ENCODE measurements around the gene SV2A. TPM values are rescaled to one million over a fixed set of nuclear protein-coding genes. Genes with fewer than 3 reads are reported as not detected.

Gene SV2A
- total RNA-seq, 4 donors from 2014 or later = 6.2 to 9.2 (median 7.1) TPM

- no peaks in the 10 kb centered on the region for H3K27me3 ChIP-seq
- TF ChIP-seq POLR2A (IDR thresholded peaks at IDR 0.05) (no peak), EP300 (IDR thresholded peaks at IDR 0.05) (no peak), POLR2AphosphoS5 (IDR thresholded peaks at IDR 0.05) (no peak)
- TF ChIP-seq, protein P1, sequence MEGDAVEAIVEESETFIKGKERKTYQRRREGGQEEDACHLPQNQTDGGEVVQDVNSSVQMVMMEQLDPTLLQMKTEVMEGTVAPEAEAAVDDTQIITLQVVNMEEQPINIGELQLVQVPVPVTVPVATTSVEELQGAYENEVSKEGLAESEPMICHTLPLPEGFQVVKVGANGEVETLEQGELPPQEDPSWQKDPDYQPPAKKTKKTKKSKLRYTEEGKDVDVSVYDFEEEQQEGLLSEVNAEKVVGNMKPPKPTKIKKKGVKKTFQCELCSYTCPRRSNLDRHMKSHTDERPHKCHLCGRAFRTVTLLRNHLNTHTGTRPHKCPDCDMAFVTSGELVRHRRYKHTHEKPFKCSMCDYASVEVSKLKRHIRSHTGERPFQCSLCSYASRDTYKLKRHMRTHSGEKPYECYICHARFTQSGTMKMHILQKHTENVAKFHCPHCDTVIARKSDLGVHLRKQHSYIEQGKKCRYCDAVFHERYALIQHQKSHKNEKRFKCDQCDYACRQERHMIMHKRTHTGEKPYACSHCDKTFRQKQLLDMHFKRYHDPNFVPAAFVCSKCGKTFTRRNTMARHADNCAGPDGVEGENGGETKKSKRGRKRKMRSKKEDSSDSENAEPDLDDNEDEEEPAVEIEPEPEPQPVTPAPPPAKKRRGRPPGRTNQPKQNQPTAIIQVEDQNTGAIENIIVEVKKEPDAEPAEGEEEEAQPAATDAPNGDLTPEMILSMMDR (IDR thresholded peaks at IDR 0.05) = no peak
- H3K4me1 ChIP-seq = peaks cover 0 to 46% (median 17%) of the 10 kb centered on the region in 3 donors
- 95 to 100% methylated on average over 1 to 4 of the region's 4 CpGs for WGBS, 2 donors (ENCODE audit: low coverage in 1 of 2)
- peak overlapping the region in 1 of 4 donors; percentile 26 for H3K27ac ChIP-seq
- no peak overlapping the region for H3K4me3 ChIP-seq
- no peaks in the 10 kb centered on the region for H3K9me3 ChIP-seq
- peaks cover 0 to 45% of the 10 kb centered on the region in 2 donors for H3K36me3 ChIP-seq
- ATAC-seq = no peak
These were observed 15.6 kb upstream of the SV2A start for GRCh38 chr1:149933208-149933607.

DNA sequence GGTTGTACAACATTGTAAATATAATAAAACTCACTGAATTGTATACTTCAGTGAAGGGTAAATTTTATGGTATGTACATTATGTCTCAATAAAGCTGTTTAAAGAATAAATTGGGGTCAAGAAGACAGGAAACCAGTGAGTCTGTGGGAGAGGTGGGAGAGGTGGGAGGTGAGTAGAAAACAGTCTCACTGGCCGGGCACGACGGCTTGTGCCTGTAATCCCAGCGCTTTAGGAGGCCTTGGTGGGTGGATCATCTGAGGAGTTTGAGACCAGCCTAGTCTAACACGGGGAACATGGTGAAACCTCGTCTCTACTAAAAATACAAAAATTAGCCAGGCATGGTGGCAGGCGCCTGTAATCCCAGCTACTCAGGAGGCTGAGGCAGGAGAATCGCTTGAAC lies 14.8 kb upstream of the SV2A start:
- no peaks in the 10 kb centered on the region for H3K9me3 ChIP-seq
- WGBS, 2 donors (ENCODE audit: low coverage in 1 of 2) = 90 to 94% methylated on average over 2 to 8 of the region's 8 CpGs
- no peaks in the 10 kb centered on the region for H3K27me3 ChIP-seq
- H3K27ac ChIP-seq = no peak overlapping the region
- peaks cover 0 to 40% (median 12%) of the 10 kb centered on the region in 3 donors for H3K4me1 ChIP-seq
- H3K36me3 ChIP-seq = peaks cover 0 to 45% of the 10 kb centered on the region in 2 donors
- TF ChIP-seq, protein P1 (IDR thresholded peaks at IDR 0.05) = no peak
- TF ChIP-seq EP300 (IDR thresholded peaks at IDR 0.05) (no peak), POLR2A (IDR thresholded peaks at IDR 0.05) (no peak), POLR2AphosphoS5 (IDR thresholded peaks at IDR 0.05) (no peak)
- H3K4me3 ChIP-seq = no peak overlapping the region
- no peak for ATAC-seq

- ATAC-seq = no peak
- Histone ChIP-seq H3K27me3 (no peaks in the 10 kb centered on the region), H3K4me3 (no peak overlapping the region), H3K27ac (peak overlapping the region in 1 of 4 donors; percentile 9), H3K36me3 (peaks cover 0 to 51% of the 10 kb centered on the region in 2 donors), H3K9me3 (no peaks in the 10 kb centered on the region), H3K4me1 (peaks cover 0 to 40% (median 16%) of the 10 kb centered on the region in 3 donors)
- no peak for TF ChIP-seq POLR2AphosphoS5 (IDR thresholded peaks at IDR 0.05)
- no peak for TF ChIP-seq POLR2A (IDR thresholded peaks at IDR 0.05)
- TF ChIP-seq, protein P1 (IDR thresholded peaks at IDR 0.05) = no peak
- no peak for TF ChIP-seq EP300 (IDR thresholded peaks at IDR 0.05)
- WGBS, 2 donors (ENCODE audit: low coverage in 1 of 2) = 74% methylated on average over 4 of the region's 13 CpGs; no CpG with 5 or more reads in 1 of the 2 donors
These were observed 13.7 kb upstream of the SV2A start for GRCh38 chr1:149931212-149931790.

DNA sequence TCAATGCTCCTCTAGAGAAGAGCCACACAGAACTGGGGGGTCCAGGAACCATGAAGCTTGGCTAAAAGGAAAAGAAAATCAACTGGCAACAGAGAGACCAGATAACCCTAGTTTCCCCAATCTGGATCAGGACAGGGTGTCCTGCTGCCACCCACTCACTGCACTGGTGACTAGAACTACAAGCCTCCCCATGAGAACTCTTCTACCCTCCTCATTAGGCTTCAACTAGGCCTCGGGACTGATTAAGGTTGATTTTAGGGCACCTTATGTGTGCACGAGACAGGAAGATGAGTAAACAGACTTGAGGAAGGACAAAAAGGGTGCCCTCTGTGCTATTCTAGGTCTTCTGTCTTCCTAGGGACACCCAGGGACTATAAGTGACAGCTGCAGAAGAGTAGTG lies 12.2 kb upstream of the SV2A start:
- ATAC-seq = no peak
- Histone ChIP-seq H3K4me1 (peaks cover 3 to 40% (median 18%) of the 10 kb centered on the region in 3 donors), H3K27ac (peak overlapping the region in 3 of 4 donors; percentile 38 to 96 (median 92)), H3K9me3 (no peaks in the 10 kb centered on the region), H3K36me3 (peaks cover 4 to 65% of the 10 kb centered on the region in 2 donors), H3K4me3 (no peak overlapping the region), H3K27me3 (no peaks in the 10 kb centered on the region)
- 73 to 92% methylated on average over 2 of the region's 2 CpGs for WGBS, 2 donors (ENCODE audit: low coverage in 1 of 2)
- TF ChIP-seq POLR2A (IDR thresholded peaks at IDR 0.05) (no peak), POLR2AphosphoS5 (IDR thresholded peaks at IDR 0.05) (no peak), EP300 (IDR thresholded peaks at IDR 0.05) (no peak)
- TF ChIP-seq, protein P1 (IDR thresholded peaks at IDR 0.05) = no peak

- H3K27me3 ChIP-seq = no peaks in the 10 kb centered on the region
- ATAC-seq = no peak
- WGBS, 2 donors (ENCODE audit: low coverage in 1 of 2) = no CpG with 5 or more reads among the region's 1 CpG
- peak overlapping the region; percentile 69 to 94 for H3K4me3 ChIP-seq
- TF ChIP-seq POLR2A (IDR thresholded peaks at IDR 0.05) = no peak
- TF ChIP-seq POLR2AphosphoS5 (IDR thresholded peaks at IDR 0.05) = no peak
- H3K4me1 ChIP-seq = peaks cover 3 to 42% (median 18%) of the 10 kb centered on the region in 3 donors
- H3K27ac ChIP-seq = peak overlapping the region; percentile 92 to 96 (median 94)
- no peaks in the 10 kb centered on the region for H3K9me3 ChIP-seq
- peaks cover 7 to 76% of the 10 kb centered on the region in 2 donors for H3K36me3 ChIP-seq
These were observed 10.7 kb upstream of the SV2A start for GRCh38 chr1:149928401-149928724.

Data from gastroesophageal sphincter (tissue), 4 donors.